Pancreas (tissue), 10 donors: Measurements from ENCODE around the gene ANO10. TPM values are rescaled to one million over a fixed set of nuclear protein-coding genes. Genes with fewer than 3 reads are reported as not detected.
"Not testable (repeated sequence)": the region's sequence is repeated elsewhere in the genome, so short reads cannot be mapped to it uniquely, and the experiment has no call there.

ENCODE experiments used
- ATAC-seq, 4 donors: fragments of 200-7000 bp; cut with Tn5 transposase; one replicate each; pipeline versions ENCODE4 v1.8.0 to v1.9.1; 2020; ENCODE audit warnings: mild to moderate bottlenecking in 4 of 4, moderate library complexity in 4 of 4
- DNase-seq, 6 donors: peaks; one replicate each; pipeline ENCODE4 v3.0.0-alpha.2; 2020
- FAIRE-seq: peaks from 2 replicates; lab custom pipeline; 2012; peaks lifted over from hg19 to GRCh38; lab: Jason Lieb, UNC
- H3K27ac ChIP-seq, 4 donors: fragments of 200-600 bp; sonication (generic); 1 replicate in 3 of 4; 2 replicates in 1 of 4; pipeline versions ENCODE4 v1.5.0 to v1.8.0; 2020
- H3K27me3 ChIP-seq, 4 donors: fragments of 200-600 bp; one replicate each; pipeline ENCODE4 v1.8.0; 2021
- H3K36me3 ChIP-seq, 3 donors: fragments of 200-600 bp; sonication (generic) in 1 of 3; one replicate each; pipeline versions ENCODE4 v1.5.0 to v1.8.0; 2020 to 2021
- H3K4me1 ChIP-seq, 3 donors: fragments of 200-600 bp; one replicate each; pipeline ENCODE4 v1.8.0; 2021
- H3K4me3 ChIP-seq, 4 donors: fragments of 200-600 bp; sonication (generic) in 2 of 4; one replicate each; pipeline versions ENCODE4 v1.5.0 to v1.8.0; 2020 to 2021
- H3K9me3 ChIP-seq, 4 donors: fragments of 200-600 bp; one replicate each; pipeline ENCODE4 v1.8.0; 2021
- CTCF ChIP-seq, 4 donors: fragments of 200-600 bp; sonication (generic) in 3 of 4; IDR thresholded peaks; one replicate each; pipeline versions ENCODE4 v1.5.0 to v1.8.0; 2021; ENCODE audit warnings: antibody characterized with exemption in 4 of 4
- WGBS, 2 donors: extraction: QIAGEN DNeasy Blood & Tissue Kit; methylation state at CpG; one replicate each; pipeline ENCODE4 v1.1.7; 2013; 5-methylcytosine and 5-hydroxymethylcytosine counted together
- intact Hi-C, 3 donors: fragments of 100-400 bp; cut with DNase I; formaldehyde crosslinking; loops; one replicate each; pipeline versions ENCODE4 v1.11.1 to v1.14.2; 2022
- polyA plus RNA-seq, 2 donors: library from polyadenylated mRNA; stranded (reverse); fragments of 200-250 nt; gene quantifications; one replicate each; pipeline ENCODE4 v1.2.3, GENCODE V29; 2013
- total RNA-seq, 6 donors: library from RNA; stranded (reverse); fragmentation: NEBNext Ultra II Directional in 4 of 6; extraction: Animal tissue kit (Norgen Biotek cat#: 25700) in 4 of 6; gene quantifications; one replicate each; pipeline versions ENCODE4 v1.2.1 to v1.2.4, GENCODE V29; 2021 to 2023
- donor health status: healthy with polysubstance abuse.
- donor health status: DM: no; HTN: no; CAD: no; lungs with moderate emphysema.
- donor health status: DM: no; HTN: no; CAD: no.
- donor health status: control.
- donor health status: control.
- donor health status: Bipolar disorder and iron deficiency.
- donor health status: DM: yes; HTN: yes; CAD: no.
- donor health status: DM: no; HTN: no; CAD: no.
- donor health status: DM: no; HTN: no; CAD: no.
- donor health status: DM: yes; HTN: yes; CAD: no.

The ANO10 gene
- total and polyA plus RNA-seq, 8 donors: 7.2 to 17.6 (median 10.1) TPM

GRCh38 chr3:43362183-43362582, 259.6 kb downstream of the ANO10 start:
- no peaks in the 10 kb centered on the region for H3K9me3 ChIP-seq
- 92 to 94% methylated on average over 4 of the region's 4 CpGs for WGBS, 2 donors
- no peak overlapping the region for H3K4me3 ChIP-seq
- TF ChIP-seq CTCF (IDR thresholded peaks at IDR 0.05): no peak
- H3K27ac ChIP-seq: no peak overlapping the region
- ATAC-seq (no peak), DNase-seq (no peak), FAIRE-seq (no peak)
- no peaks in the 10 kb centered on the region for H3K36me3 ChIP-seq
- no peaks in the 10 kb centered on the region for H3K27me3 ChIP-seq
- H3K4me1 ChIP-seq: no peaks in the 10 kb centered on the region
- intact Hi-C loops: no loop called here

- H3K9me3 ChIP-seq: no peaks in the 10 kb centered on the region
- no peaks in the 10 kb centered on the region for H3K27me3 ChIP-seq
- TF ChIP-seq CTCF (IDR thresholded peaks at IDR 0.05): no peak
- no peak overlapping the region for H3K4me3 ChIP-seq
- H3K4me1 ChIP-seq: no peaks in the 10 kb centered on the region
- DNase-seq (no peak), FAIRE-seq (no peak), ATAC-seq (no peak)
- 85 to 86% methylated on average over 5 of the region's 5 CpGs for WGBS, 2 donors
- no peak overlapping the region for H3K27ac ChIP-seq
- H3K36me3 ChIP-seq: no peaks in the 10 kb centered on the region
- intact Hi-C loops: no loop called here
These were observed 260.7 kb downstream of the ANO10 start for GRCh38 chr3:43361077-43361476.

DNA sequence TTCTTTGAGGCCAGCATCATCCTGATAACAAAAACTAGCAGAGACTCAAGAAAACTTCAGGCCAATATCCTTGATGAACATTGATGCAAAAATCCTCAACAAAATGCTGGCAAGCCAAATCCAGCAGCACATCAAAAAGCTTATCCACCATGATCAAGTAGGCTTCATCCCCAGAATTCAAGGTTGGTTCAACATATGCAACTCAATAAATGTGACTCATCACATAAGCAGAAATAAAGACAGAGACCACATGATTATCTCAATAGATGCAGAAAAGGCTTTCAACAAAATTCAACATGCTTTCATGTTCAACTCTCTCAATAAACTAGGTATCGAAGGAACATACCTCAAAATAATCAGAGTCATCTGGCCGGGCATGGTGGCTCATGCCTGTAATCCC, 265.8 kb downstream of the ANO10 start:
- intact Hi-C loops, H3K36me3 ChIP-seq, FAIRE-seq, H3K27me3 ChIP-seq, DNase-seq, H3K4me3 ChIP-seq, H3K4me1 ChIP-seq, H3K9me3 ChIP-seq, H3K27ac ChIP-seq, ATAC-seq: not testable (repeated sequence)
- 98% methylated on average over 2 of the region's 2 CpGs for WGBS, 2 donors

DNA sequence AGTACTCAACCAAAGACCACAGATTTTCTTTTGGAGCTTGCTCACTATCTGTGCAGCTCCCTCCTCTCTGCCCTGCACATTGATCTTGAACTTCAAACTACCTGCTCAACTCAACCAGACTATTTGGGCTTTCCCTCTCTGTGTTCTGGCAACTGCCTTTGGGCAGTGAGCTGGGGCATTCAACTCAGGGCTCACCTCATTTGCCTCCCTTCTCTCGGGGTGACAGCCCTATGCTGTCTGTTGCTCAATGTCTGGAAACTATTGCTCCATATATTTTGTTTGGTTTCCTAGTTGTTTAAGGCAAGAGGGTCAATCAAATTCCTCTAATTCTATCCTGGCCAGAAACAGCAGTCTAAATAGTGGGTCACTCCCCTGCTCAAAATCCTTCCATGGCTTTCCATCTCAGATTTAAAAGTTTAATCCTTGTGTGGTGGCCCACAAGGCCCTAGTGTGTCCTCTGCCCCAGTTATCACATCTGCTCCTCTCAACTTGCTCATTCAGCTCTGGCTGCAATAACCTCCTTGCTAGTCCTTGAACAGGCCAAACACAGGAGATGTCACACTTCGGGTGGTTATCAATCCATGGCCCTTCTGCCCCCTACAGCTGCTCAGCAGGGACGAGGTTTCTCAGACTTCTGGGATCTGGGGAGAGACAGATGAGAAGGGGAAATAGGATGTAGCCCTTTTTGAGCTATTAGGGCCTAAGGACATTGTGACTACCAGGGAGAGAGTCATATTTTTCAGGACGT, 267.7 kb downstream of the ANO10 start:
- Histone ChIP-seq H3K4me1 (no peaks in the 10 kb centered on the region), H3K9me3 (no peaks in the 10 kb centered on the region), H3K27me3 (no peaks in the 10 kb centered on the region), H3K4me3 (no peak overlapping the region), H3K36me3 (no peaks in the 10 kb centered on the region), H3K27ac (no peak overlapping the region)
- intact Hi-C loops: no loop called here
- no peak for ATAC-seq
- no peak for FAIRE-seq
- no peak for TF ChIP-seq CTCF (IDR thresholded peaks at IDR 0.05)
- WGBS, 2 donors: 69 to 80% methylated on average over 4 of the region's 4 CpGs
- no peak for DNase-seq

GRCh38 chr3:43353393-43353792, 268.4 kb downstream of the ANO10 start:
- FAIRE-seq (no peak), ATAC-seq (no peak), DNase-seq (no peak)
- TF ChIP-seq CTCF (IDR thresholded peaks at IDR 0.05): no peak
- H3K4me3 ChIP-seq: no peak overlapping the region
- WGBS, 2 donors: 95 to 98% methylated on average over 1 of the region's 1 CpG
- no peaks in the 10 kb centered on the region for H3K9me3 ChIP-seq
- H3K27me3 ChIP-seq: no peaks in the 10 kb centered on the region
- no peaks in the 10 kb centered on the region for H3K4me1 ChIP-seq
- H3K27ac ChIP-seq: no peak overlapping the region
- intact Hi-C loops: no loop called here
- peaks cover 0 to 3% (median 0%) of the 10 kb centered on the region in 3 donors for H3K36me3 ChIP-seq
